HCT116 (cell line): ENCODE measurements around the gene NTS. TPM values are rescaled to one million over a fixed set of nuclear protein-coding genes. Genes with fewer than 3 reads are reported as not detected.

Experiments
- ATAC-seq: fragments of 200-7000 bp; cut with Tn5 transposase; 2 replicates; pipeline ENCODE4 v1.9.1; 2020; ENCODE audit warnings: mild to moderate bottlenecking, moderate library complexity
- BruUV-seq: library from RNA; stranded (reverse); fragments of 400-500 nt; replicated peaks from 2 replicates; lab custom pipeline; 2021; lab: Mats Ljungman, UMichigan
- CTCF ChIA-PET: fragments of 300-600 bp; sonication (Branson Sonifier 250); formaldehyde crosslinking; loops from one replicate; lab custom pipeline; 2021; ENCODE audit warnings: antibody characterized with exemption; lab: Charles Lee
- POLR2A ChIA-PET: fragments of 300-600, 350-600 bp; sonication (Branson Sonifier 250); formaldehyde crosslinking; loops from one replicate; lab custom pipeline; 2021; ENCODE audit warnings: antibody characterized with exemption; lab: Charles Lee
- RAD21 ChIA-PET, 2 experiments: fragments of 300-600 bp; sonication (Branson Sonifier 250); formaldehyde crosslinking; loops; one replicate each; lab custom pipeline; 2023; ENCODE audit warnings: low total read pairs in 2 of 2; ENCODE audit not compliant: uncharacterized antibody in 2 of 2, unreplicated experiment in 2 of 2, low non-redundant PET in 1 of 2; lab: Charles Lee
- DNase-seq: peaks from one replicate; pipeline ENCODE4 v3.0.0-alpha.2; 2010; ENCODE audit warnings: low read depth, low spot score
- H2AFZ ChIP-seq: fragments of 200-600 bp; shearing (Covaris generic), sonication (generic); 2 replicates; pipeline ENCODE4 v1.6.1; 2017; ENCODE audit warnings: low read depth, mixed run types, mixed read lengths, antibody characterized with exemption, low read length; ENCODE audit not compliant: poor library complexity, severe bottlenecking
- H3K27ac ChIP-seq: 2 replicates; pipeline ENCODE4 v1.5.1; 2012; ENCODE audit warnings: low read depth, low read length
- H3K27me3 ChIP-seq: fragments of 200-600 bp; sonication (generic); 2 replicates; pipeline ENCODE4 v1.6.1; 2016; ENCODE audit warnings: mixed run types, low read length, mixed read lengths; ENCODE audit not compliant: insufficient read depth
- H3K36me3 ChIP-seq, 2 experiments: fragments of 200-500 bp in 1 of 2; fragments of 200-600 bp in 1 of 2; sonication (Bioruptor generic) in 1 of 2; sonication (generic) in 1 of 2; 2 replicates each; pipeline versions ENCODE4 v1.5.1 to v1.6.1; 2014 to 2016; ENCODE audit warnings: low read length in 2 of 2, inconsistent platforms in 1 of 2, mixed read lengths in 1 of 2, mixed run types in 1 of 2; ENCODE audit not compliant: insufficient read depth in 2 of 2, control insufficient read depth in 1 of 2
- H3K4me1 ChIP-seq, 2 experiments: fragments of 200-600 bp in 1 of 2; sonication (generic) in 1 of 2; 2 replicates each; pipeline versions ENCODE4 v1.5.1 to v1.6.1; 2012 to 2017; ENCODE audit warnings: low read length in 2 of 2, inconsistent platforms in 1 of 2, mild to moderate bottlenecking in 1 of 2, mixed read lengths in 1 of 2, mixed run types in 1 of 2, moderate library complexity in 1 of 2; ENCODE audit not compliant: insufficient read depth in 2 of 2, control insufficient read depth in 1 of 2
- H3K4me2 ChIP-seq: fragments of 200-600 bp; sonication (generic); 2 replicates; pipeline ENCODE4 v1.6.1; 2017; ENCODE audit warnings: mixed run types, low read length, mixed read lengths
- H3K4me3 ChIP-seq, 2 experiments: fragments of 200-600 bp in 1 of 2; sonication (generic) in 1 of 2; replicated peaks in 1 of 2; 2 replicates each; pipeline ENCODE4 v1.5.1; 2011 to 2016; ENCODE audit warnings: low read length in 2 of 2, control low read depth in 1 of 2, low read depth in 1 of 2, mild to moderate bottlenecking in 1 of 2, mixed read lengths in 1 of 2, mixed run types in 1 of 2
- H3K79me2 ChIP-seq: fragments of 200-600 bp; sonication (generic); 2 replicates; pipeline ENCODE4 v1.6.1; 2017; ENCODE audit warnings: mild to moderate bottlenecking, mixed run types, low read length, moderate library complexity, mixed read lengths; ENCODE audit not compliant: insufficient read depth
- H3K9ac ChIP-seq: fragments of 200-600 bp; sonication (generic); 2 replicates; pipeline ENCODE4 v1.6.1; 2016; ENCODE audit warnings: low read length, mixed read lengths
- H3K9me2 ChIP-seq: fragments of 200-600 bp; sonication (generic), shearing (Covaris generic); 2 replicates; pipeline ENCODE4 v1.6.1; 2017; ENCODE audit warnings: mixed run types, mild to moderate bottlenecking, moderate library complexity; ENCODE audit not compliant: insufficient read depth
- H3K9me3 ChIP-seq, 2 experiments: fragments of 200-500 bp in 1 of 2; fragments of 200-600 bp in 1 of 2; sonication (Bioruptor generic) in 1 of 2; sonication (generic) in 1 of 2; 2 replicates each; pipeline ENCODE4 v1.6.1; 2014 to 2017; ENCODE audit warnings: low read length in 2 of 2, mixed read lengths in 2 of 2, inconsistent platforms in 1 of 2, low read depth in 1 of 2, mild to moderate bottlenecking in 1 of 2, mixed run types in 1 of 2, moderate library complexity in 1 of 2; ENCODE audit not compliant: control insufficient read depth in 1 of 2, insufficient read depth in 1 of 2
- H4K20me1 ChIP-seq: fragments of 200-600 bp; sonication (generic), shearing (Covaris generic); 2 replicates; pipeline ENCODE4 v1.6.1; 2017; ENCODE audit warnings: mixed run types, mild to moderate bottlenecking, moderate library complexity; ENCODE audit not compliant: insufficient read depth
- CEBPB ChIP-seq: IDR thresholded peaks from 2 replicates; pipeline ENCODE4 v1.6.1; 2012; ENCODE audit warnings: low read depth
- EGR1 ChIP-seq: IDR thresholded peaks from 2 replicates; pipeline ENCODE4 v1.6.1; 2012; ENCODE audit warnings: low read depth
- ELF1 ChIP-seq: IDR thresholded peaks from 2 replicates; pipeline ENCODE4 v1.6.1; 2012; ENCODE audit warnings: low read depth, borderline replicate concordance
- EZH2 ChIP-seq: fragments of 200-600 bp; sonication (generic); IDR thresholded peaks from 2 replicates; pipeline ENCODE4 v1.6.1; 2017; ENCODE audit warnings: antibody characterized with exemption, mixed run types
- FOSL1 ChIP-seq: IDR thresholded peaks from 2 replicates; pipeline ENCODE4 v1.6.1; 2012; ENCODE audit warnings: low read depth
- JUND ChIP-seq: IDR thresholded peaks from 2 replicates; pipeline ENCODE4 v1.6.1; 2012
- POLR2AphosphoS5 ChIP-seq: IDR thresholded peaks from 2 replicates; pipeline ENCODE4 v1.6.1; 2011; ENCODE audit warnings: mild to moderate bottlenecking, low read depth, low read length, moderate library complexity
- RAD21 ChIP-seq: IDR thresholded peaks from 2 replicates; pipeline ENCODE4 v1.6.1; 2012; ENCODE audit warnings: low read depth, mild to moderate bottlenecking
- SIN3A ChIP-seq: IDR thresholded peaks from 2 replicates; pipeline ENCODE4 v1.6.1; 2012; ENCODE audit warnings: low read depth
- TCF7L2 ChIP-seq: IDR thresholded peaks from 2 replicates; pipeline ENCODE4 v1.7.0; 2011; ENCODE audit warnings: borderline replicate concordance, inconsistent platforms; ENCODE audit not compliant: insufficient read depth, insufficient read length; ENCODE audit errors: extremely low read depth
- ZFX ChIP-seq: fragments of 450-650 bp; IDR thresholded peaks from 2 replicates; pipeline ENCODE4 v1.6.1; 2017
- ZNF274 ChIP-seq: fragments of 200-500 bp; sonication (Bioruptor generic); IDR thresholded peaks from 2 replicates; pipeline ENCODE4 v1.6.1; 2014; ENCODE audit warnings: mild to moderate bottlenecking, low read depth, low read length, inconsistent platforms
- intact Hi-C: fragments of 100-400 bp; cut with micrococcal nuclease; formaldehyde crosslinking; loops from 2 replicates; pipeline ENCODE4 v1.10.0; 2022
- total RNA-seq: library from RNA; stranded (reverse); gene quantifications from one replicate; pipeline ENCODE4 v1.2.1, GENCODE V29; 2021; ENCODE audit not compliant: unreplicated experiment
- TF ChIP-seq, protein P1 (sequence below), 3 experiments: fragments of 200-600 bp in 1 of 3; sonication (generic) in 1 of 3; IDR thresholded peaks in 2 of 3; conservative IDR thresholded peaks in 1 of 3; 2 replicates each; pipeline ENCODE4 v1.5.1; 2012 to 2017; ENCODE audit warnings: low read depth in 2 of 3, low read length in 2 of 3, antibody characterized with exemption in 1 of 3, borderline replicate concordance in 1 of 3, control low read depth in 1 of 3, mild to moderate bottlenecking in 1 of 3, mixed read lengths in 1 of 3, mixed run types in 1 of 3, moderate library complexity in 1 of 3; ENCODE audit not compliant: insufficient read depth in 1 of 3
- TF ChIP-seq, protein P2 (sequence below): IDR thresholded peaks from 2 replicates; pipeline ENCODE4 v1.6.1; 2011; ENCODE audit warnings: mild to moderate bottlenecking, low read length, moderate library complexity; ENCODE audit not compliant: insufficient replicate concordance; ENCODE audit errors: extremely low read depth
- TF ChIP-seq, protein P3 (sequence below): IDR thresholded peaks from 2 replicates; pipeline ENCODE4 v1.6.1; 2012

The NTS gene
- total RNA-seq, 1 experiment from 2014 or later = not detected

DNA sequence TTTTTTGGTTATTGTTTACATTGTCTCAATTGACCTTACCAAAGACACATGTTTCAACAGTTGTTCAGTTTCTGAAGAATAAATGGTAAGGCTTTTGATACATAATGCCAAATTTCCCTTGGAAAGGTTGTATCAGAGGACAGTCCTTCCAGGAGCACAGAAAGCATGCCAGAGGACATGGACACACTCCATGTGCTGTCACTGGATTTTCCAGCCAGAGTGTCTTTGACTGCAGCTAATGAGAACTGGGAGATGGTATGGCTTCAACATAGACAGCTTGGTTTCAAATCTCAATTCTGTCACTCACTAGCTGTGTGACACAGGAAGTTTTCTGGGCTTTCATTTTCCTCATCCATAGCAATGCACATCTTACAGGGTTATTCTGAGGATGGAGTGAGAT is 20.6 kb downstream of the NTS start:
- H3K9ac ChIP-seq = no peak overlapping the region

More for the DNA sequence above, 20.6 kb downstream of the NTS start:
- Histone ChIP-seq H3K9me3 (no peaks in the 10 kb centered on the region), H3K4me2 (no peak overlapping the region), H3K36me3 (no peaks in the 10 kb centered on the region), H3K27me3 (no peaks in the 10 kb centered on the region), H3K4me1 (no peaks in the 10 kb centered on the region), H3K79me2 (no peaks in the 10 kb centered on the region), H4K20me1 (no peaks in the 10 kb centered on the region), H3K4me3 (no peak overlapping the region), H3K9me2 (no peaks in the 10 kb centered on the region), H3K27ac (no peak overlapping the region), H2AFZ (peak overlapping the region; percentile 7)
- DNase-seq = no peak
- TF ChIP-seq POLR2AphosphoS5 (no peak), FOSL1 (no peak), ZNF274 (no peak), JUND (no peak), TCF7L2 (no peak), SIN3A (no peak), EZH2 (no peak), EGR1 (no peak), RAD21 (no peak), CEBPB (no peak), ZFX (no peak), ELF1 (no peak)
- TF ChIP-seq, protein P1, sequence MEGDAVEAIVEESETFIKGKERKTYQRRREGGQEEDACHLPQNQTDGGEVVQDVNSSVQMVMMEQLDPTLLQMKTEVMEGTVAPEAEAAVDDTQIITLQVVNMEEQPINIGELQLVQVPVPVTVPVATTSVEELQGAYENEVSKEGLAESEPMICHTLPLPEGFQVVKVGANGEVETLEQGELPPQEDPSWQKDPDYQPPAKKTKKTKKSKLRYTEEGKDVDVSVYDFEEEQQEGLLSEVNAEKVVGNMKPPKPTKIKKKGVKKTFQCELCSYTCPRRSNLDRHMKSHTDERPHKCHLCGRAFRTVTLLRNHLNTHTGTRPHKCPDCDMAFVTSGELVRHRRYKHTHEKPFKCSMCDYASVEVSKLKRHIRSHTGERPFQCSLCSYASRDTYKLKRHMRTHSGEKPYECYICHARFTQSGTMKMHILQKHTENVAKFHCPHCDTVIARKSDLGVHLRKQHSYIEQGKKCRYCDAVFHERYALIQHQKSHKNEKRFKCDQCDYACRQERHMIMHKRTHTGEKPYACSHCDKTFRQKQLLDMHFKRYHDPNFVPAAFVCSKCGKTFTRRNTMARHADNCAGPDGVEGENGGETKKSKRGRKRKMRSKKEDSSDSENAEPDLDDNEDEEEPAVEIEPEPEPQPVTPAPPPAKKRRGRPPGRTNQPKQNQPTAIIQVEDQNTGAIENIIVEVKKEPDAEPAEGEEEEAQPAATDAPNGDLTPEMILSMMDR (IDR thresholded peaks at IDR 0.05 in 2 of 3, conservative IDR thresholded peaks at IDR 0.05 in 1 of 3; ENCODE audit: borderline replicate concordance in 1 of 3, insufficient read depth in 1 of 3, low read depth in 2 of 3, low read length in 2 of 3) = no peak
- TF ChIP-seq, protein P2, sequence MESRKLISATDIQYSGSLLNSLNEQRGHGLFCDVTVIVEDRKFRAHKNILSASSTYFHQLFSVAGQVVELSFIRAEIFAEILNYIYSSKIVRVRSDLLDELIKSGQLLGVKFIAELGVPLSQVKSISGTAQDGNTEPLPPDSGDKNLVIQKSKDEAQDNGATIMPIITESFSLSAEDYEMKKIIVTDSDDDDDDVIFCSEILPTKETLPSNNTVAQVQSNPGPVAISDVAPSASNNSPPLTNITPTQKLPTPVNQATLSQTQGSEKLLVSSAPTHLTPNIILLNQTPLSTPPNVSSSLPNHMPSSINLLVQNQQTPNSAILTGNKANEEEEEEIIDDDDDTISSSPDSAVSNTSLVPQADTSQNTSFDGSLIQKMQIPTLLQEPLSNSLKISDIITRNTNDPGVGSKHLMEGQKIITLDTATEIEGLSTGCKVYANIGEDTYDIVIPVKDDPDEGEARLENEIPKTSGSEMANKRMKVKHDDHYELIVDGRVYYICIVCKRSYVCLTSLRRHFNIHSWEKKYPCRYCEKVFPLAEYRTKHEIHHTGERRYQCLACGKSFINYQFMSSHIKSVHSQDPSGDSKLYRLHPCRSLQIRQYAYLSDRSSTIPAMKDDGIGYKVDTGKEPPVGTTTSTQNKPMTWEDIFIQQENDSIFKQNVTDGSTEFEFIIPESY = no peak
- TF ChIP-seq, protein P3, sequence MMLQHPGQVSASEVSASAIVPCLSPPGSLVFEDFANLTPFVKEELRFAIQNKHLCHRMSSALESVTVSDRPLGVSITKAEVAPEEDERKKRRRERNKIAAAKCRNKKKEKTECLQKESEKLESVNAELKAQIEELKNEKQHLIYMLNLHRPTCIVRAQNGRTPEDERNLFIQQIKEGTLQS = no peak
- intact Hi-C loops = no loop called here
- CTCF ChIA-PET = no interaction called here
- no peak for ATAC-seq
- POLR2A ChIA-PET = no interaction called here
- BruUV-seq = no TSS peak
- RAD21 ChIA-PET = no interaction called here
